ENCODE data around the gene BGLAP.
A peak's percentile ranks its signal among the peaks of the same experiment; 100 is the strongest.
"Not testable (repeated sequence)": the region's sequence is repeated elsewhere in the genome, so short reads cannot be mapped to it uniquely, and the experiment has no call there.

The BGLAP gene

GRCh38 chr1:156241926-156242325 lies at the start of gene BGLAP:
BGLAP (plus strand) TSS chr1:156242184; CDS start chr1:156242232, 48 bp downstream.
- no peak for DNase-seq

- DNase-seq, result no peak
Measured at GRCh38 chr1:156193208-156193487, 48.8 kb upstream of the BGLAP start.

- peak; percentile 99 for DNase-seq
Measured at GRCh38 chr1:156193488-156194299, 48.3 kb upstream of the BGLAP start, which contains the start of gene SLC25A44. SLC25A44 (plus strand) TSS chr1:156194104; CDS start chr1:156199848, 5,744 bp downstream.

GRCh38 chr1:156194300-156194652 lies 47.7 kb upstream of the BGLAP start:
- DNase-seq, result peak; percentile 18

- DNase-seq, result no peak
Measured at GRCh38 chr1:156195853-156196252, 46.1 kb upstream of the BGLAP start.

- DNase-seq, result no peak
Measured at GRCh38 chr1:156196445-156196844, 45.5 kb upstream of the BGLAP start.

GRCh38 chr1:156198831-156199349 lies 43.1 kb upstream of the BGLAP start:
- DNase-seq, result no peak

GRCh38 chr1:156200044-156200443 lies 41.9 kb upstream of the BGLAP start:
- DNase-seq, result no peak

- no peak for DNase-seq
Measured at GRCh38 chr1:156203331-156203730, 38.7 kb upstream of the BGLAP start.

- DNase-seq, result no peak
Measured at GRCh38 chr1:156204686-156205085, 37.3 kb upstream of the BGLAP start.

- DNase-seq, result no peak
Measured at GRCh38 chr1:156211243-156211642, 30.7 kb upstream of the BGLAP start.

GRCh38 chr1:156212130-156212529 lies 29.9 kb upstream of the BGLAP start:
- DNase-seq, result no peak

- peak; percentile 97 for DNase-seq
Measured at GRCh38 chr1:156212833-156213643, 28.9 kb upstream of the BGLAP start, which contains the start of gene PMF1. PMF1 (plus strand) TSS chr1:156213007; CDS start chr1:156213016, 9 bp downstream.

GRCh38 chr1:156213644-156213966 lies 28.4 kb upstream of the BGLAP start:
- no peak for DNase-seq

- no peak for DNase-seq
Measured at GRCh38 chr1:156214024-156214748, 27.8 kb upstream of the BGLAP start.

- not testable (repeated sequence) for DNase-seq
Measured at GRCh38 chr1:156216361-156217086, 25.5 kb upstream of the BGLAP start.

GRCh38 chr1:156217871-156218270 lies 24.1 kb upstream of the BGLAP start:
- no peak for DNase-seq

- no peak for DNase-seq
Measured at GRCh38 chr1:156220226-156220625, 21.8 kb upstream of the BGLAP start.

GRCh38 chr1:156221986-156222692 lies 19.8 kb upstream of the BGLAP start:
- DNase-seq, result no peak

GRCh38 chr1:156225677-156226014 lies 16.3 kb upstream of the BGLAP start:
- DNase-seq, result no peak

GRCh38 chr1:156226116-156226538 lies 15.9 kb upstream of the BGLAP start:
- DNase-seq, result no peak

- DNase-seq, result no peak
Measured at GRCh38 chr1:156226782-156227181, 15.2 kb upstream of the BGLAP start.
